ENCODE results near the gene DMAP1. TPM values are rescaled to one million over a fixed set of nuclear protein-coding genes. Genes with fewer than 3 reads are reported as not detected.

DMAP1 gene
- total RNA-seq, 2 donors from 2014 or later = 49.1 to 53.8 TPM

GRCh38 chr1:44262816-44263567 is 49.7 kb downstream of the DMAP1 start:
- Mint-ChIP-seq H3K9me3 (no peaks in the 10 kb centered on the region), H3K4me3 (no peak overlapping the region), H3K36me3 (ENCODE audit: low read depth) (peaks cover 3% of the 10 kb centered on the region), H3K4me1 (peaks cover 36% of the 10 kb centered on the region), H3K27ac (no peak overlapping the region), H3K27me3 (ENCODE audit: insufficient read depth) (no peaks in the 10 kb centered on the region)
- 94 to 100% methylated on average over 1 to 4 of the region's 4 CpGs for WGBS, 2 experiments (ENCODE audit: insufficient coverage in 1 of 2, insufficient read length in 1 of 2)
- H3K27me3 ChIP-seq (ENCODE audit: control insufficient read depth, insufficient read depth, low read length, poor library complexity, severe bottlenecking) = no peaks in the 10 kb centered on the region
- no peak overlapping the region for H3K4me3 ChIP-seq (ENCODE audit: low read length)
- TF ChIP-seq, protein P1, sequence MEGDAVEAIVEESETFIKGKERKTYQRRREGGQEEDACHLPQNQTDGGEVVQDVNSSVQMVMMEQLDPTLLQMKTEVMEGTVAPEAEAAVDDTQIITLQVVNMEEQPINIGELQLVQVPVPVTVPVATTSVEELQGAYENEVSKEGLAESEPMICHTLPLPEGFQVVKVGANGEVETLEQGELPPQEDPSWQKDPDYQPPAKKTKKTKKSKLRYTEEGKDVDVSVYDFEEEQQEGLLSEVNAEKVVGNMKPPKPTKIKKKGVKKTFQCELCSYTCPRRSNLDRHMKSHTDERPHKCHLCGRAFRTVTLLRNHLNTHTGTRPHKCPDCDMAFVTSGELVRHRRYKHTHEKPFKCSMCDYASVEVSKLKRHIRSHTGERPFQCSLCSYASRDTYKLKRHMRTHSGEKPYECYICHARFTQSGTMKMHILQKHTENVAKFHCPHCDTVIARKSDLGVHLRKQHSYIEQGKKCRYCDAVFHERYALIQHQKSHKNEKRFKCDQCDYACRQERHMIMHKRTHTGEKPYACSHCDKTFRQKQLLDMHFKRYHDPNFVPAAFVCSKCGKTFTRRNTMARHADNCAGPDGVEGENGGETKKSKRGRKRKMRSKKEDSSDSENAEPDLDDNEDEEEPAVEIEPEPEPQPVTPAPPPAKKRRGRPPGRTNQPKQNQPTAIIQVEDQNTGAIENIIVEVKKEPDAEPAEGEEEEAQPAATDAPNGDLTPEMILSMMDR (conservative IDR thresholded peaks at IDR 0.05) = no peak
- H3K9ac ChIP-seq (ENCODE audit: extremely low read depth, low read length, poor library complexity, severe bottlenecking) = no peak overlapping the region
- H3K27ac ChIP-seq (ENCODE audit: low read depth, low read length) = no peak overlapping the region
- H3K36me3 ChIP-seq (ENCODE audit: control insufficient read depth, insufficient read depth, low read length) = peaks cover 5% of the 10 kb centered on the region
- peaks cover 9% of the 10 kb centered on the region for H3K4me1 ChIP-seq (ENCODE audit: control insufficient read depth, insufficient read depth, low read length)
- no peak for DNase-seq
- H3K9me3 ChIP-seq (ENCODE audit: control insufficient read depth, low read length) = no peaks in the 10 kb centered on the region

- H3K4me3 Mint-ChIP-seq = no peak overlapping the region
- 89 to 95% methylated on average over 7 to 9 of the region's 9 CpGs for WGBS, 2 experiments (ENCODE audit: insufficient coverage in 1 of 2, insufficient read length in 1 of 2)
- Histone ChIP-seq H3K27ac (ENCODE audit: low read depth, low read length) (no peak overlapping the region), H3K4me3 (ENCODE audit: low read length) (no peak overlapping the region), H3K4me1 (ENCODE audit: control insufficient read depth, insufficient read depth, low read length) (peaks cover 8% of the 10 kb centered on the region), H3K9ac (ENCODE audit: extremely low read depth, low read length, poor library complexity, severe bottlenecking) (no peak overlapping the region), H3K9me3 (ENCODE audit: control insufficient read depth, low read length) (no peaks in the 10 kb centered on the region), H3K27me3 (ENCODE audit: control insufficient read depth, insufficient read depth, low read length, poor library complexity, severe bottlenecking) (no peaks in the 10 kb centered on the region), H3K36me3 (ENCODE audit: control insufficient read depth, insufficient read depth, low read length) (peaks cover 5% of the 10 kb centered on the region)
- no peaks in the 10 kb centered on the region for H3K9me3 Mint-ChIP-seq
- H3K36me3 Mint-ChIP-seq (ENCODE audit: low read depth) = peaks cover 3% of the 10 kb centered on the region
- no peaks in the 10 kb centered on the region for H3K27me3 Mint-ChIP-seq (ENCODE audit: insufficient read depth)
- H3K27ac Mint-ChIP-seq = no peak overlapping the region
- DNase-seq = no peak
- peaks cover 30% of the 10 kb centered on the region for H3K4me1 Mint-ChIP-seq
- TF ChIP-seq, protein P1 (conservative IDR thresholded peaks at IDR 0.05) = no peak
These were observed 50.5 kb downstream of the DMAP1 start for GRCh38 chr1:44263568-44264450.

DNA sequence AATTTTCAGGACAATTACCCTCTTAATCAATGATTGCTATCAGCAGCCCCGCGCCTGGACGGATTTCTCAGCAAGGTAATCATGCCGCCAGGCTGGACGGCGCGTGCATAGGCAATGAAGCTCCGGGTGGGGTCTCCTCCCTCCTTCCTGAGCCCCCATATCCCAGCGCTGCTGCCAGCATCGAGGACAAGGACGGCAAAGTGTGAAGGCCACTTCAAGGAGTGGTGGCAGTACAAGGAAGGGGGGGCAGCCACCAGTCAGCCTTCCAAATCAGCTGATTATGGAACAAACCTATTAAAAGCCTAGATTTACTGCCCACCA is 51.1 kb downstream of the DMAP1 start:
- Mint-ChIP-seq H3K27me3 (ENCODE audit: insufficient read depth) (no peaks in the 10 kb centered on the region), H3K36me3 (ENCODE audit: low read depth) (peaks cover 3% of the 10 kb centered on the region), H3K4me3 (no peak overlapping the region), H3K27ac (no peak overlapping the region), H3K9me3 (no peaks in the 10 kb centered on the region), H3K4me1 (peaks cover 31% of the 10 kb centered on the region)
- no peak for DNase-seq
- Histone ChIP-seq H3K9me3 (ENCODE audit: control insufficient read depth, low read length) (no peaks in the 10 kb centered on the region), H3K9ac (ENCODE audit: extremely low read depth, low read length, poor library complexity, severe bottlenecking) (no peak overlapping the region), H3K27ac (ENCODE audit: low read depth, low read length) (no peak overlapping the region), H3K4me1 (ENCODE audit: control insufficient read depth, insufficient read depth, low read length) (peaks cover 8% of the 10 kb centered on the region), H3K4me3 (ENCODE audit: low read length) (no peak overlapping the region), H3K36me3 (ENCODE audit: control insufficient read depth, insufficient read depth, low read length) (peaks cover 5% of the 10 kb centered on the region), H3K27me3 (ENCODE audit: control insufficient read depth, insufficient read depth, low read length, poor library complexity, severe bottlenecking) (no peaks in the 10 kb centered on the region)
- WGBS, 2 experiments (ENCODE audit: insufficient coverage in 1 of 2, insufficient read length in 1 of 2) = 94 to 100% methylated on average over 4 to 11 of the region's 11 CpGs
- TF ChIP-seq, protein P1 (conservative IDR thresholded peaks at IDR 0.05) = no peak

Data from endodermal cell (in vitro differentiated cells).